Mononuclear cell (primary cell): Measurements from ENCODE around the gene RFTN1. TPM values are rescaled to one million over a fixed set of nuclear protein-coding genes. Genes with fewer than 3 reads are reported as not detected.

Source experiments
- H3K27me3 ChIP-seq: 2 replicates; pipeline ENCODE4 v1.6.0; 2011; ENCODE audit warnings: low read length, control low read depth; ENCODE audit not compliant: insufficient read depth
- H3K4me1 ChIP-seq: 2 replicates; pipeline ENCODE4 v1.5.1; 2011; ENCODE audit warnings: mild to moderate bottlenecking, low read length, control low read depth; ENCODE audit not compliant: insufficient read depth
- H3K4me3 ChIP-seq: 2 replicates; pipeline ENCODE4 v1.5.1; 2011; ENCODE audit warnings: mild to moderate bottlenecking, low read length, moderate library complexity
- H3K9me3 ChIP-seq: 2 replicates; pipeline ENCODE4 v1.5.1; 2011; ENCODE audit warnings: low read depth, mild to moderate bottlenecking, control low read depth, low read length
- total RNA-seq: library from RNA; depleted of rRNA; stranded (reverse); fragments of >200 nt; gene quantifications from one replicate; pipeline ENCODE4 v1.2.3, GENCODE V29; 2012

RFTN1 gene
- total RNA-seq, 1 donor, result 50.4 TPM

DNA sequence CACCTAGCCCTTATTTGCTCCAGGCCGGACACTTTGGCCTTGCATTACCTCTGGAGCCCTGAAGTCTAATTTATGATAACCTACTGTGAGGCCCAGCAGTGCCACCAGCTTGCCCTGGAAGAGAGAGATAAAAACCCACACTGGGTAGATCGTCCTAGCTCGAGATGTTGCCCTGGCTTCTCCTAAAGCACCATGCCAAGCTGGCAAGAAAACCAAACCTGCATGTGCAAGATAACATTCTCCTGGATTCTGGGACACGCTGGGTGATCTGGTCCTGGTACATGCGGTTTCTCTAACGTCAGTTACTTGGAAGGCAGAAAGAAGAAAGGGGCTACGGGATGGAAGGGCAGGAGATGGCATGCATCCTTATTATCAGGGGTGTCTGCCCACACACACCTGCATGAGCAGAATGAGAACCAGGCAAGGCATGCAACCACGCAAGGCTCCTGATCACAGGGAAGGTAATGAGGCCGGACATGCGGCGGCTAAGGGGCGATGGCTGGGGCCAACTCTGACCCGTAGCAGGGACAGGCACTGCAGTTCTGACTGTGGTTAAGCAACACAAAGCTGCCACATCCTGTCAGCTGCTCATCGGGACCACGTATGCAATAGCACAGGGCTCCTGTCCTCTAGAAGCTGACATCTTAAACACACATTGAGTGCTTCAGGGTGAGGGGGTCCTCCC, 175.5 kb downstream of the RFTN1 start:
- Histone ChIP-seq H3K4me1 (peaks cover 29% of the 10 kb centered on the region), H3K27me3 (no peaks in the 10 kb centered on the region), H3K4me3 (no peak overlapping the region), H3K9me3 (no peaks in the 10 kb centered on the region)

DNA sequence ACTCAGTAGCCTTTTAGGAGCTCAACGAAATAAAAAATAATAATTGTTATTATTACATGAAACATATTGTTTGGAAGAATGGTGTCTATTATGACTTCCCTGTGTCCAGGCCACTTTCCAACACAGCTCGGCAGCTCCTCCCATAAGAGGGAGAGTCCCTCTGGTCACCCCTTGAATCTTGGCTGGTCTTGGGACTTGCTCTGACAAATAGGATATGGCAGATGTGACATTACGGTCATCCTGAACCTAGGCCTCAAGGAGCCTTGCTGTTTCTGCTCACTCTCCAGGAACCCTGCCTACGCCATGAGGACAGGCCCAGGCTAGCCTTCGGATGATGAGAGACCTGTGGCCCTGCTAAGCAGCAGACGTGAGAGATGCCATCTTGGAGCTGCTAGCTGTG, 176.7 kb downstream of the RFTN1 start:
- Histone ChIP-seq H3K4me3 (no peak overlapping the region), H3K9me3 (peaks cover 2% of the 10 kb centered on the region), H3K4me1 (peaks cover 24% of the 10 kb centered on the region), H3K27me3 (no peaks in the 10 kb centered on the region)

DNA sequence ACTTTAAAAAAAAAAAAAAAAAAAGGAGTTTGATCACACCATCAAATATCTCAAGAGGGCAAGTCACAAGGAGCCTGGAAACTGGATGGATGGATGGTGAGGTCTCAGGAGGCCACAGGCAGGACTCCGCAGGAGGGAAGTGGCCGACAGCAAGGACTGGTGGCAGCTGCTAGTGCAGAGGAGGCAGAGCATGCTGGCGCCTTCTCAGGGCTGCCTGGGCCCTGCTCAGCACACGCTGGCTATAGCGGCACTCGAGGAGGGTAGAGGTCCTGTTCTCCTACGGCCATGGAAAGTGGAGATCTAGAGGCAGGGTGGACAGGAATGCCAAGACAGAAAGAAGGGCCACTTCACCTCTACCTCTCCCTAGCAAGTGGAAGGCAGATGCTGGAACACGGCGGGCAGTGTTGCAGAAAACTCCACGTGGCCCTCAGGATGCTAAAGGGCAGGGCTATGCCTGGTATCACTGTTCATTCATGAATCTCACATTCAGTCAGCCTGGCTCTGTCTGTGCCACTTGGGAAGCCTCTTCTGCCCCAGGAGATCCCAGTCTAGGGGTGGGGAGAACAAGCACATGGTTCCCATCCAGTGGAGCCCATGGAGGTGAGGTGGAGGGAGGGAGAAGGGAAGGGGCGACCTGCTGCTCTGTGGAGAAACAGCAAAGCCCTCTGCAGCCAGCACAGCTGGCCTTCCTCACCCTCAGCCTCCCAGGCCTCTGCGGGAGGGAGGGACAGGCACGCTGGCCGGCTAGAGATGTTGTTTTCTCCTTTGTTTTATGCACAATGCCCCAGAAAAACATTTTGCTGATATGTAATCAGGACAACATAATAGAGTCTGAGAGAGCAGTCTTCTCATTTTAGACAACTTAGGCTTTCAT, 177.5 kb downstream of the RFTN1 start:
- H3K4me3 ChIP-seq, result no peak overlapping the region
- H3K9me3 ChIP-seq, result peaks cover 11% of the 10 kb centered on the region
- peaks cover 24% of the 10 kb centered on the region for H3K4me1 ChIP-seq
- no peaks in the 10 kb centered on the region for H3K27me3 ChIP-seq

DNA sequence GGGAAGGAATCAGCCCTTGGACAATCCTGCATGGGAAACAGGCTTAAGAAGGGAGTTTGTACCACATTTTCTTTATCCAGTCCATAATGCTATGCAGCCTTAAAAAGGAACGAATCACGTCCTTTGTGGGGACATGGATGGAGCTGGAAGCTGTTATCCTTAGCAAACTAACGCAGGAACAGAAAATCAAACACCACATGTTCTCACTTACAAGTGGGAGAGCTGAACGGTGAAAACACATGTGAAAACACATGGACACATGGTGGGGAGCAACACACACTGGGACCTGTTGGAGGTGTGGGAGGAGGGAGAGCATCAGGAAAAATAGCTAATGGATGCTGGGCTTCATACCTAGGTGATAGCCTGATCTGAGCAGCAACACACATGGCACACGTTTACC, 178.2 kb downstream of the RFTN1 start:
- peaks cover 13% of the 10 kb centered on the region for H3K9me3 ChIP-seq
- peaks cover 24% of the 10 kb centered on the region for H3K4me1 ChIP-seq
- H3K4me3 ChIP-seq, result no peak overlapping the region
- H3K27me3 ChIP-seq, result no peaks in the 10 kb centered on the region

DNA sequence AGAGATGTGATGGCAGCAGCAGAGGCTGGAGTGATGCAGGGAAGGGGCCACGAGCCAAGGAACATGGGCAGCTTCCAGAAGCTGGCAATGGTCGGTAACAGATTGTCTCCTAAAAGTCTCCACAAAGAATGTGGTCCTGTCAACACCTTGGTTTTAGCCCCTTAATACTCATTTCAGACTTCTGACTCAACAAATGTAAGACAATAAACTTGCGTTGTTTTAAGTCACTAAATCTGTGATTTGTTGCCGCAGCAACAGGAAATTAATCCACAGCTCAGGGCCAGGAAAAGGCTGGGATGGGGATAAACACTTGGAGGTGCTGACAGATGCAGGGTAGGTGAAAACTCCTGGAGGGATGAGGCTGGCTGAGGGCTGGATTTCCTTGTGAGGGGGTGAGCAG, 178.6 kb downstream of the RFTN1 start:
- Histone ChIP-seq H3K9me3 (peaks cover 13% of the 10 kb centered on the region), H3K27me3 (no peaks in the 10 kb centered on the region), H3K4me1 (peaks cover 24% of the 10 kb centered on the region), H3K4me3 (no peak overlapping the region)

DNA sequence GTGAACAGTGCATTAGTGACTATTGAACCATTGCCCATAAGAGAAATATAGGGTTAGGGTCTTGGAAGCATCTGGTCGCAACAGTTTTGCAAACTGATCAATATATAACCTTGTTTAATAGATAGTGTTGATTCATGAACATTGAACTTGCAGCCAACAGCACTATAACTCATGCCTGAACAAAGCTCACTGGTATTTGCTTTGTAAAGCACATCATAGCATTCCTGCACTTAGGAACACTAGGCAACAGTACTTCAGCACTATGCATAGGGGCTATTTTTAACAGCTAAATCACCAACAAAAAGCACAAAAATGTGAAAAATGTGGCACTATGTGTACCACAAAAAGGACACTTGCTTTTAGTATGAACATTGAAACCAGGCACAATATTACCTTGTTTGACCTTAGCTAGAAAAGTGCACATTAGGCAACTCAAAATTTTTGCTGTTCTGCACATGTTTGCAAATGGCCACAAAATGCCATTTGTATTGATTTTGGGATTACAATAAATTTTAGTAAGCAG, 180.5 kb downstream of the RFTN1 start:
- Histone ChIP-seq H3K4me3 (no peak overlapping the region), H3K27me3 (no peaks in the 10 kb centered on the region), H3K9me3 (peaks cover 13% of the 10 kb centered on the region), H3K4me1 (peaks cover 7% of the 10 kb centered on the region)

DNA sequence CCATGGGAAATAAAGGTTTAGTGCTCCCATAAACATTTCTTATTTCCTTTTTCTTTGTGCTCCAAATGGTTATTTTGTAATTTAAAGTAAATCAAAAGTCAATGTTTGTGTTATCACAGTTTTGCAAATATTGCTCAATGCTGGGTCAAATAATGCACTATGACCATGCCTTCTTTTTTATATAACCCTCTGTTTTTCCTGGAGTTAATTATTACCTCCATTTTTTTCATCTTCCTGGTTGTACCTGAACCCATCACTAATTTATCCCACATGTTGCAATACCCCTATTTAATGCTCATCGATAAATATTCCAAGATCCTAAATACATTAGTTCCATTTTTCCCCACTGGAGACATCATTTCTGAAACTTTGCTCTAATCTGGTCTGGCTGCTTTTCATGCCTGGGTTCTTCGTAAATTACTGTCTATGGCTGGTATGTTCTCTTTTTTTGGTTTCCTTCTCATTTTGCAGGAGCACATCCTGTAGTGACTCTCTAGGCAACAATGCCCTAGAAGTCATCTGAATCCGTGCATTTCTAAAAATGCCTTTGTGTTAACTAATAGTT, 182.1 kb downstream of the RFTN1 start:
- H3K4me3 ChIP-seq, result no peak overlapping the region
- H3K4me1 ChIP-seq, result no peaks in the 10 kb centered on the region
- H3K27me3 ChIP-seq, result no peaks in the 10 kb centered on the region
- H3K9me3 ChIP-seq, result peaks cover 13% of the 10 kb centered on the region

DNA sequence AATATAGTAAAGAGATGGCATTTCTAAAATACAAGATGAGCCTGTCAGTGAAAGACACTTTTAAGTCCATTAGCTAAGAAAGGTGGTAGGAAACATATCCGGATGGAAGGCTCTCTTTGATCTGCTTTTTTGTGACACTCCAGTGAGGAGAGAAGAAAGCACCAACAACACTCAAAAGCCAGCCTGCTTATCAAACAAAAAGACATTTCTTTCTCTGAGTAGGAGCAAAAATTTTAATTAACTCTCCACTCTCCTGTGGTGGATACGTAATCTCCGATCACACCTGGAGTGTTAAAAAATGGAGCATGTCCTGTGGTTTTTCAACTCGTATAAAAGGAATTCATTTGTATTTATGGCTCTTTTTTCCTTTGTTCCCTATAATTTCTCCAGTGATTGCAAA, 183.1 kb downstream of the RFTN1 start:
- H3K9me3 ChIP-seq, result peaks cover 13% of the 10 kb centered on the region
- no peaks in the 10 kb centered on the region for H3K27me3 ChIP-seq
- no peak overlapping the region for H3K4me3 ChIP-seq
- no peaks in the 10 kb centered on the region for H3K4me1 ChIP-seq

DNA sequence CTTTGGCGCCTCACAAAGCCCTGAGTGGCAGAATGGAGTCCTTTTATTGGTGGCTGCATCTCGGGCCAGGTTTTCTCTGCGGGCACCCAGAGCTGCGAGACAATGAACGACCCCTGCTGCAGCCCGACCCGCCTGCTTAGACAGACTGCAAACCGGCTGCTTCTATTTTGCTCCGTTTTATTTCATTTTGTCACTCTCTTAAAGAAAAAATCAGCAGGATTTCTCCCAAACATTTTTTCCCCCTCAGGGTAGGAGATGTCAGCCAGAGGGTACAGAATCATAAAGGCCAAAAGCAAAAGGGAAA, 183.7 kb downstream of the RFTN1 start:
- no peak overlapping the region for H3K4me3 ChIP-seq
- H3K27me3 ChIP-seq, result no peaks in the 10 kb centered on the region
- H3K4me1 ChIP-seq, result no peaks in the 10 kb centered on the region

DNA sequence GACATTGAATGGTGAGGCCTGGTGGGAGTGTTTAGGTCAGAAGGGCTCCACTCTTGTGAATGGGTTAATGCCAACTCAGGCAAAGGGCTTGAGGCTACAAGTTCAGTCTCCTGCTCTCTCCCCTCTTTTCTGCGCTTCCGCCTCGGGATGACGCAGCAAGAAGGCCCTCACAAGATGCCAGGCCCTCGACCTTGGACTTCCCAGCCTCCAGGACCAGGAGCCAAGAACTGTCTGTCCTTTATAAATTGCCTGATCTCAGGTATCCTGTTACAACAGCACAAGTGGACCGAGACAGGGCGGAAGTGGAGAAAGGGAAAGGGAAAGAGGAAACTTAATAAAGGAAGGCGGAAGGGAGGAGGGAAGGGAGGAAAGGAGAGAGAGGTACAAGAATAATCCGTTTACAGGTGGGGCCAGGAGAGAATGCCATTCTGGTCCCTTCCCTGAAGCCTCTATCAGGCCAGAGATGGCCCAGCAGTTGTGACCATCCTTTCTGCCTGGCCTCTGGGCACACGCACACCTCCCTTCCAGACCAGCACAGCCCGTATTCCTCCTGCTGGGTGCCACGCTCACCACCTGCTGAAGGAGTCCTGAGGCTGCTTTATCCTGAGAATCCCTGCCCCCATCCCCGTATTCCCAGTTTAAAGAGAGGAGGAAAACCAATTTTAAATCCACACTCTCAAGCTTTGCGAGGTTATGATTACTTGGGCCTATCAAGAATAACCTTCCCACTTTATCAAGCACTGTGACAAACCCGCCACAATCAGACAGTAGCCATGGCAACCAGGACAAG, 184.3 kb downstream of the RFTN1 start:
- peaks cover 13% of the 10 kb centered on the region for H3K9me3 ChIP-seq
- H3K4me1 ChIP-seq, result no peaks in the 10 kb centered on the region
- no peak overlapping the region for H3K4me3 ChIP-seq
- H3K27me3 ChIP-seq, result no peaks in the 10 kb centered on the region

More for the DNA sequence above, 183.7 kb downstream of the RFTN1 start:
- H3K9me3 ChIP-seq, result peaks cover 13% of the 10 kb centered on the region

DNA sequence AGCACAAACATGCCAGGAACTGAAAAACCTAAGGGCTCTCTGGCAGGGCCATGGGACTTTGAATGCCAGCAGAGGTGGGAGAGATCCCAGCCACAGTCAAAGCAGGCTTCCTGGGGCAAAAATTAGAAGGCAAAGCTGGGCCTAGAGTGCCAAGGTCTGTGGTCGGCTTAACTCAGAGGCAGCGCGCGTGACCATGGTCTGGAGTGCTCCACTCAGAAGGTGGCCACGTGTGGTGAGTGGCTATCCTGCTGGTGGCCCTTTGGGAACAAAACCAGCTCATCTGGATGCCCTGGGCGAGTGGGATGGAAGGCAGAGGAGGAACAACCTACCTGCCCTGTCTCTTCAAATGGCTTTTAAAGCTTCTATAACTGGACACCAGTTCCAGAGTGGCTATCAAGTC, 185.4 kb downstream of the RFTN1 start:
- Histone ChIP-seq H3K9me3 (peaks cover 13% of the 10 kb centered on the region), H3K27me3 (no peaks in the 10 kb centered on the region), H3K4me3 (no peak overlapping the region), H3K4me1 (no peaks in the 10 kb centered on the region)

DNA sequence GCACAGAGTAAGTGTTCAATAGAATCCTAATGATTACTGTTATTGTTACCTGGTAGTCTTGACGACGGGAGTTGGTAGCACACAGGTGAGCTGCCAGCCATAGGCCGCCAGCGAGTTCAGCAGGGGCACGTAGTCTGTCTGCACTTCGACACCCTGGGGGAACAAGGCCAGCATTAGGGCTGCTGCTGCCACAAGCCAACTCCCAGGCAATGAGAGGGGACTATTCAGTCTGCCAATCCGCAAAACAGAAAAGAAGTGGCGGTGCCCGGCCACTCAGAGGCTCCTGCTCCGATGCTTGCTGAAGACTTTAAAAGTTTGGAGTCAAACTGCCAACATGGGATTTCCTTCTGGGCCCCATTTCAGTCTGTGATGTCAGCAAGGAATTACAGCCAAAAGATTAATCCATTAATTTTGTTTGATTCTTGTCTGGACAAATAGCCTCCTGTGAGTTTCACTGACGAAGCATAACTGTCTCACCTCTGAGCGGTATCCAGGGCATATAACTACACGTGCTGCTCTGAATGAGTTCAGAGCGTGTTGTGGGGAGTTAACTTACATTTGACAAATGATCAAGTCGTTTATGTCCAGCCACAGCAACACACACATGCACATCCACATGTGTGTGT, 186.7 kb downstream of the RFTN1 start:
- no peak overlapping the region for H3K4me3 ChIP-seq
- no peaks in the 10 kb centered on the region for H3K27me3 ChIP-seq
- H3K9me3 ChIP-seq, result peaks cover 10% of the 10 kb centered on the region
- no peaks in the 10 kb centered on the region for H3K4me1 ChIP-seq

DNA sequence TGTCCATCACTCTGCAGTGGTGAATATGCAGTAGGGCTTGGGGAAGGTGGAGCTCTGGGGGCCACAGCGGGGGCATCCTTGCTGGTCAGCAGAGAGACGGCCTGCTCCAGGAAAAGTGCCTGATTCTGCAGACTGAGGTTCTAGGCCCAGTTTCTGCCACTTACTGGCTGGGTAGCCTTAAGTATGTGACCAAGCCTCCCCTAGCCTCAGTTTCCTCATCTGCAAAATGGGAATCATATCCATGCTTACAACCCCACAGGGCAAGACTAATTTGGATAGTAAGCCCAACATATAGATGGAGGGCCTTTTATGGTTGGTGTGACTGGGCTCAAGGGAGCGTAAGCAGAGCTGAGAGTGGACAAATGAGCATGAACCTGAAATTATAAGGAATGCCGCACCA, 187.6 kb downstream of the RFTN1 start:
- H3K9me3 ChIP-seq, result peaks cover under 1% of the 10 kb centered on the region
- H3K4me3 ChIP-seq, result no peak overlapping the region
- no peaks in the 10 kb centered on the region for H3K27me3 ChIP-seq
- no peaks in the 10 kb centered on the region for H3K4me1 ChIP-seq

DNA sequence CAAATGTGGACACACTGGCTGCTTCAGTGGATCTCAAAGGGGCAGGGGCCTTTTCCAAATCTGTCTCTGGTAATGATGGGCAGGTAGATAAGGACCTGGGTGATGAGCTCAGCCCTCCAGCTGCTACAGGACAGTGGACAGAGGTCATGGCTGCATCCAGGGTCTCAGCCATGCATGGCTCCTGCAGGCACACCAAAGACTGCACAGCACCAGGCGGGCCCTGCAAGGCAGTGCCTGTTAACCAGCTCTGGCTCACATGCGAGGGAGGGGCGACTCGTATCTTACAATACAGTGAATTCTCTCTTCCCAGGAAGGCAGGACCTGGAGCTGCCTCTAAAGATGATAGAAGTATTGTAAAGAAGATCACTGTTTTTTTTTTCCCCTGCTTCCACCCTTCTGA, 189.8 kb downstream of the RFTN1 start:
- peaks cover 10% of the 10 kb centered on the region for H3K4me1 ChIP-seq
- no peaks in the 10 kb centered on the region for H3K27me3 ChIP-seq
- H3K9me3 ChIP-seq, result no peaks in the 10 kb centered on the region
- H3K4me3 ChIP-seq, result no peak overlapping the region
